Renal cortical epithelial cell (primary cell): ENCODE results near the gene ACVR1. TPM values are rescaled to one million over a fixed set of nuclear protein-coding genes. Genes with fewer than 3 reads are reported as not detected.
"Not testable (repeated sequence)": the region's sequence is repeated elsewhere in the genome, so short reads cannot be mapped to it uniquely, and the experiment has no call there.

ENCODE experiments used
- DNase-seq: peaks from one replicate; pipeline ENCODE4 v3.0.0-alpha.2; 2011; ENCODE audit warnings: low read depth
- total RNA-seq: library from RNA; depleted of rRNA; stranded (reverse); fragments of >200 nt; gene quantifications from 2 replicates; pipeline ENCODE4 v1.2.3, GENCODE V29; 2014

ACVR1 gene
- total RNA-seq, 1 donor from 2014 or later: 57.3 TPM

DNA sequence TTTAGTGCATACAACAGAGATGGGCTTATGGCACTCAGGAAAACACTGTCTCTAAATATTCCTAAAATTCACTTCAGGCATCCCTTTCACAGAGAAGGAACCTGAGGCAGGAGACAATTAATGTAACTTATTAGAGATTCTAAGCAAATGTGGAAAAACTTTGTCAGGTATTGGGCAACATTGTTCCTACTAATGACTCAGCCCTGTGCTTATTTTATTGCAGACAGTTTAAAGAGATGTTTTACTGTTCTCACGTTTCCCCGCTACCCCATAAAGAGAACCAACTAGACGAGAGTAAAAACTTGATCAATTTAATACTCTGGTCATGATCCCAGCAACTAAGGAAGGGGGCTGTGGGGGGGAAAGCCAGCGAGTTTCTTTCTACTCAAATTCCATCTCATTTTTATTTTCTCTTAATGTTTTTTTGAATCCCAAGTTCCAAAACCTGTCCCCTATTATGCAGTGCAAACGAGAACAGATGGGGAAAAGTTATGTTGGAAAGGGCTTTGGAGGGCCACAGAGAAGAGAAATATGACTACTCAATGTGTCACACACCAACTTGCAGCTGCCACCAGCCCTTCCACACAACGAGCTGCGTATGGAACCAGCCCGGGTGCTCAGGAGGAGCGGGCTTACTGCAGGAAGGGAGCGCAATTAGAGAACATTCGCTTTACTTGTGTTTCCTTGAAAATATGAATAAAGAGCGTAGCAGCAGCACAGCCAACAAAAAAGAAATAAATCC lies 18.7 kb upstream of the ACVR1 start:
- peak; percentile 86 for DNase-seq

DNA sequence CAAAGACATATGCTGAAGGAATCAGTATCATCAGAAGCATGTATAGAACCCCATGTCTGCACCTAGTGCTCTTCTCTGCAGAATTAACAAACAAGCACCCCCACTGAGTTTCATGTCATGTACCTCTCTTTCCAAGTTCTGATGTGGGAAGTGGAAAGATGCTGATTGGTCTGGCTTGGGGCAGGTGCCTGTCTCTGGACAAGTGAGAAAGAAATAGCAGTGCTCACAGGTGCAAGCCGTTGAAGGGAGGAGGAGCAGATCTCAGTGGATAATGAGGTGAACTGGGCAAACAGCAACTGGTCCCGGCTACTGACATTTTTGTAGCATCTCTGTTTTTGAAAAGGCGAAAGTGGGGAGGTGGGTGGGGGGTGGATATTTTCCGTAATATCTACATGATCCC lies 17.5 kb upstream of the ACVR1 start:
- no peak for DNase-seq

DNA sequence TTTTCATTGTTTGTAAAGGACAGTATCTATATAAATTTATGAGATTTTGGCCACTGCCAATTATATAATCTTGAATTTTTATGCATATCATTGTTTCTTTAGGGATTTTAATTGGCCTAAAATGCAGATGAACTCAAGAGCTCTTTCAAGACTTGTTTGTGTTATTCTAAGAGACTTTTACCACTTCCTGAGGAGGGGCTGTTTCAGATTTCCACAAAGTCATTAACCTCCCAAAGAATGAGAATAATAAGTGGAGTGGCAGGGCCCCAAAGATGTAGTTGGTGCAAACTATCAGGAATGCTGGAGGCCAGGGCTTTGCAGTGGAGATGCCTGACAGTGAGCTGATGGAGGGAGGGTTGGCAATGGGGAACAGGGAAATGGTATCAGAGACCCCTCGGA lies 15.5 kb upstream of the ACVR1 start:
- DNase-seq: no peak

DNA sequence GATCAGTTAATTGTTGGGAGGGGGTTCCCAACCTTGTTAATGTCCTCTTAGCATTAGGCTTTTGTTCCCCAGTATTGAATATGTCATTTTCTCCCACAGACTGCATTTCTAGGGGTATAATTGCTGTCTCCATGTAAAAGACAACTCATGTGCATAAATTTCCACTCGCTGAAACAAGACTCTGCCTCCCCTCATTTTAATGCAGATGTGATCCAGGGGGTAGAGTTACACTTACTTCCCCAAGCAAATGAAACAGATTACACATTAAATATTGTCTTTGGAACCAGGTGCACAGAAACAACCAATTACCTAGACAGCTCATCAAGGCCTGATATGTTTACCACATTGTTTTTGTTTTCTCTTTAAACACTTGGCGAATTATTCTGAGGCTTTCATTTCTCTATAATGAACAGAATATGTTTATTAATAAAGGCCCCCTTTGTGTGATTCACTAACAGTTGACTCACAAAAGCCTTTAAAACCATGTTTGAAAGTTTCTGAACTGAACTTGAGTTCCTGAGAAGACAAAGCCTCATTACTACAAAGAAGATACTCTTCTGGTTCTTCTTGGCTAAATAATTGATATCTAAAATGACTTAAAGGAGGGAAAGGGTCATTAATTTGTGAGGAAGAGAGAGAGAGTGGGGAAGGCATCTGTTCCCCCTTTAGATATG lies 15.0 kb upstream of the ACVR1 start:
- no peak for DNase-seq

DNA sequence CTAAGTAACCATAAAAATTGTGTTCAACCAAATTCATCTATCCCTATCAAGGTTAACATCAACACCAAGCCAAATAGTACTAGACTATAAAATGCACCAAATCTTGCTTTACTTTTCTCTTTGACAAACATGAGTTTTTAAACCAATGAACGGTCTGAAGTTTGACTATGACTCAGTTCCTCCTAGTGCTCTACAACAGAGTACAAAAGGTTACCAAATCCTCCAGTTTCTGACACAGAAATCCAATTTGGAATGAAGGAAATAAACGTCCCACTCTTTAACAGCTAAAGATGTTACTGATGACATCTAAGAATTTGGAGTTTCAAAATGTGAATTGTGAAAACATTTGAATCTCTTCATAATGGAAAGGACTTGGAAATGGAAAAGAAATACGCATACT lies 11.8 kb upstream of the ACVR1 start:
- no peak for DNase-seq

DNA sequence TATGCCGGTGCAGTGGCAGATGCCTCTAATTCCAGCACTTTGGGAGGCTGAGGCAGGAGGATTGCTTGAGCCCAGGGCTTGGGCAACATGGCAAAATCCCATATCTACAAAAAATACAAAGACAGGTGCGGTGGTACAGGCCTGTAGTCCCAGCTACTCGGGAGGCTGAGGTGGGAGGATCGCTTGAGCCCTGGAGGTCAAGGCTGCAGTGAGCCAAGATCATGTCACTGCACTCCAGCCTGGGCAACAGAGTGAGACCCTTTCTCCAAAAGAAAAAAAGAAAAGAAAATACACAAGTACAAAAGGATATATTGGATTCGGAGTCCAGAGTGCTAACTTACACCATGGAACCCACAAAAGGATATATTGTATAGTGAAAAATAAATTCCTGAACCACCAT lies 8.4 kb upstream of the ACVR1 start:
- not testable (repeated sequence) for DNase-seq

DNA sequence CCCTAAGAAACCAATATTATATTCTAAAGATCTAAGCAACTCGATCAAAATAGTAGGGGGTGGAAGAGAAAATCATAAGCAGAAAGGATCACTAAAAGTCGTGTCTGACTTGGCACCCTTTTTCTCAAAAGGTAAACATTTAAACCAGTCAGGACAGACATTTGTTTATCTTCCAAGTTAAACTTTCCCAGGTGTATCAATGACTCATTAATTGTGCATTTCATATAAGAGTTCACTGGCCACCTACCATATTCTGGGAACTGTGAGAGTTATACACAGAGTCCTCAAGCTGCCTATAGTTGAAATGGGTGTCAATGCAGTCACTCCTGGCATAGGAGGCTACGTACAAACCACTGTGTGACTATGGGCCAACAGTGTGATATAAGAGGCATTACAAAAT lies 4.8 kb upstream of the ACVR1 start:
- peak; percentile 80 for DNase-seq

DNA sequence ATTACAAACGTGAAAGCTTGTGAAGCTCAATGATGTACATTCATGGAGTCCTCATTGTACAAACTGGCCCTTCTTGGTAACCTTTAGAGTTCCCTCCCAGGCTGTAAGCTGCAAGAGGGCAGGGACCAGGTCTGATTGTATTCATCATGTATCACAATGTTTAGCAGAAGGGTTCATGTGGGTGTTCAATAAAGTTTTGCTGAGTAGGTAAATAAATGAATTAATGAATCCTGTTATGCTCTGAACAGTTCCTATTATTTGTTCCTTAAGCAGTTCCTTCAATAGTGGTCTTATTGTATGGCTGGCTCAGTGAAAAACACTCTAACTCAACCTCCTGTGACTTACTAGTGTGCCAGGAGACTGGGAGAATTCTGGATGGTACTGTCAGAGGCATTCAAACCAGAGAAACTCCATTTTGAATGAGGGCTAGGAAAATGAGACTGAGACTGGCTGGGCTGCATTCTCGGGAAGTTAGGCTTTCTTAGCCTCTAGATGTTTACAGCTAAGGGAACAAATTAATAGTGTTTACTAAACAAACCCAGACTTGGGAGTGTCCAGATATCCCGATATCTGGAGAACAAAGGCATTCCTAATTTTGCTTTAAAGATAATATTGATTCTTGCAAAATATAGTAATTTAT lies 1.8 kb upstream of the ACVR1 start:
- no peak for DNase-seq

DNA sequence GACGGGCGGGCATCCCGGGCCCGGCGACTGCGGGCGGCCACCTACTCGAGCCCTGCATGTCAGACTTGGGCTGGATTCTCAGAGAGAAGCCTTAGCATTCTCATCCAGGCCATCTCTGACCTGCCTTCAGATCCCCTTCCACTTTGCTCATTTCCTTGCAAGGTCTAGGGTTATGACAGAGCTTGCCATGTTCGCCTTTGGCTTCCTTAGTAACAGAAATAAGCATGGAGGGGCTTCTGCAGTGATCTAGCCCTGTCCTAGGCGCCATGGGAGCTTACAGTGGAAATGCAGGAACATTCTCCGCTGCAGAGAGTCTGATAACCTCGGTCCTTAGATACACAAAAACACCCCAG lies 632 bp upstream of the ACVR1 start:
- no peak for DNase-seq

DNA sequence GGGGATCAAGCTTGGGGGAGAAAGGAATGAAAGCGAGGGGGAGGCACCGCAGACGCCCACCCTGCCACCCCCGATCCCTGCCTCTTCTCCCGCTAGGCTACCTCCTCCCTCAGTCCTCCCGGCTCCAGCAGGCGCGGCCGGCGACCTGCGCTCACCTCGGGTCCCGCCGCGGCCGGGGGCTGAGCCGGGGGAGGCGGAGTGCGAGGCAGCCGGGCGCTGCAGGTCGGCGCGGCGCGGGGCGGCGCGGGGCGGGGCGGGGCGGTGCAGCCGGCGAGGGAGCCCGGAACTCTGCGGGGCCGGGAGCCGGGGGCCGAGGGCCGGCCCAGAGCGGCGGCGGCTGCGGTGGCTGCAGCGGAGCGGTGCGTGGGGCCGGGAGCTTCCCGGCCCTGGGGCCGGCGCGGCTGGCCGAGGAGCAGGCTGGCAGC lies 477 bp downstream of the ACVR1 start:
- DNase-seq: no peak

DNA sequence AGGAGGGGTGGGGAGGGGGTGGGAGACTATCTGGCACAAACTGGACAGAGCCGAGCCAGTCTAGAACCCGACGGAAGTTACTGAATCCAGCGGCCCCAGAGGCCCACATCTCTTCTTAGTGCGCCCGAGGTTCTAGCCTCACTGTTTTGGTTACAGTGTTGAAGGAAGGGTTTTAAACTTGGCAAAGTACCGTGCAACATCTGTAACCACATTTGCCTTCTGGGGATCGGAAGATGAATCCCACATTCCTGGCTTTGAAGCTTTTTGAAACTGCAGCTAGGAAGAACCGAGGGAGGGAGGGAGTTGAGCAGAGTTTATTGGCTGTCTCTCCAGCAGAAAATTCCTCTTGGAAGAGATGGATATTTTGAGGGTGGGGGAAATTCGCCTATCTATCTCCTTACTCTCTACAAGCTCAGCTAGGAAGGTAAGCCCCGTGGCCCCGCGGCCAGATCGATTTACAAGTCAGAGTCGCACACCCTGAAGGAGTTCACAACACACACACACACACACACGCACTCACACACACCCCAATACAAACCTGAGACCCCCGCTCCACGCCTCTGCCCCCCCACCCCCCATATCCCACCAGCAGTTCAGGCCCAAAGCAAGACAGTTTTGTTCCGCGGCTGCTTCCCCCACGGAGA lies 1.0 kb downstream of the ACVR1 start:
- peak; percentile 66 for DNase-seq

DNA sequence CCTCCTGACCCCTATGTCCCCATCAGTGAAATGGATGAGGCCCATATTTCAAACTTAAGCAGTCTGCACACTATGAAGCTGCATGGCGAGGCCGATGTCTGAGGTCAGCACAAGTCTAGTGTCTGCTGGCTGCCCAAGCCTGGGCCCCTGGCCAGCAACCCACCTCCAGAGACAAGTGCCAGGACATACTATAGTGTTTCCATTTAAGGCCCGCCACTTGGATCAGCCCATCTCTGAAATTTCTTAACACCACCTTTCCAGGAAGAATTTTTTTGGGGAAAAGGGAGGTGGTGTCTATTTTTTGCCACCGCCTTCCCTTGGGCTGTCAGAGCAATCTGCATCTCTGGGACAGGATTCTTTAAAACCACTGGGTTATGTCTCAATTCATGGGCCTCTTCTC lies 1.8 kb downstream of the ACVR1 start:
- DNase-seq: no peak

DNA sequence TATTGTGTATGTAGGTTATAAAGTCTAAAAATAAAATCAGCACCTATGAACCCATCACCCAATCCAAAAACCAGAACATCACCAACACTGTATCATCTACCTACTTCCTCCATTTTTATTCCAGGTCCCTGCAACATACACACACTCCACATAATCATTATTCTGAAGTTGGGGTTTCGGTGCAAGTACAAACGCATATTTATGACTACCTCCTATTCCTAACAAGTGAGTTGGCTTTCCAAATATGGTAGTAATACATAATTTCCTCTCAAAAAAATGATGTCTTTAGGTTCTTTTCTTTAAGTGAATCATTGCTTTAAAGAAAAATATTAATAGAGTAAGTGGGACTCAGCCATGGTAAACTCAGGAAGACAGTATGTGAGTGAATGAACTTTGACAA lies 3.3 kb downstream of the ACVR1 start:
- DNase-seq: no peak

DNA sequence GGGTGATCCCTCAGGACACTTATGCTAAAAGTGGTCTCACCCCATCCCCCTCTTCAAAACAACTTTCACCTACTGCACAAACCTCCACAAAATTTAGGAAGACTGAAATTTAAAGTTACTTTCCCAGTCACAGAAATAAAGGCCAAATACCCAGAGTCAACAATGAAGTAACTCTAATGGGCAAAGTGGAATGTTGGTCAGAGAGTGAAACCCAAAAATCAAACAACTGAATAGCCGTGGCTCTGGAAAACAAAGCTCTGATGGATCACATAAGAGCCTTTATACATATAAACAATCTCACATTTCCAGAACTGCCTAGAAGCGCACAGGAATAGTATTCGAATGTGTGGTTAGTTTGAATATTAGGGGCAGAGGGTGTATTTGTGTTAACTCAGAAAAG lies 4.7 kb downstream of the ACVR1 start:
- no peak for DNase-seq

DNA sequence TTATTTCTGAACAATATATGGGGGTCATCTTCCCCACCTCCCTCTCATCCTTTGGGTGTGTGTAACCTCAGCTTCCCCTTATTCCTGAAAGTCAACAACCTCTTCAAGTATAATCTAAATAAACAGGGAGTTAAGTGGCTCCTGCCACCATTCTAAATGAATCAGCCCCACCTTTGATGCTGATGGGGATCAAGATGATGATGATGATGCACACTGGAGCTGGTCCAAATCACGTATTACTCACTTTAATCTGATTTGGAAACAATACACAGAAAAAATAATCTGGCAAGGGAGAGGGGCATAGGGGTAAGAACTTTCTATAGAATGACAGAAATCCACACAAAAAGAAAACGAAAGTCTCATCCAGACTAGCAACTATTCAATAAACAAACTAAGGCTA lies 7.1 kb downstream of the ACVR1 start:
- DNase-seq: no peak

DNA sequence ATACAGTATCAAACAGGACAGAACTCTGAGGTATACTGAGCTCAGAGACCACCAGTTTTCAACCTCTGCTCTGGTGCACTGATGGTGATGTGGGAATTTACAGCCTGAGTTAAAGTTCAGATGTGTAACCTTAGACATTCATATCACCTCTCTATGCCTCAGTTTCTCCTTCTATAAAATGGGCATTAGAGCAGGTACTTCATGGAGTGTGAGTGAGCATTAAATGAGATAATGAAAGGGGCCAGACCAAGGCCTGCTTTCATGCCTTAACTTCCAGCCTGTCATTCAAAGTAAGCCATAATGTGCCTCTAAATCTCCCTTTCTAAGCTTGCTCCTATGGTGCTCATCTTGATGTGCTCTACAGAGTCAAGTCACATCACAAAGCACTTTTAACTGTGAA lies 8.4 kb downstream of the ACVR1 start:
- DNase-seq: no peak

DNA sequence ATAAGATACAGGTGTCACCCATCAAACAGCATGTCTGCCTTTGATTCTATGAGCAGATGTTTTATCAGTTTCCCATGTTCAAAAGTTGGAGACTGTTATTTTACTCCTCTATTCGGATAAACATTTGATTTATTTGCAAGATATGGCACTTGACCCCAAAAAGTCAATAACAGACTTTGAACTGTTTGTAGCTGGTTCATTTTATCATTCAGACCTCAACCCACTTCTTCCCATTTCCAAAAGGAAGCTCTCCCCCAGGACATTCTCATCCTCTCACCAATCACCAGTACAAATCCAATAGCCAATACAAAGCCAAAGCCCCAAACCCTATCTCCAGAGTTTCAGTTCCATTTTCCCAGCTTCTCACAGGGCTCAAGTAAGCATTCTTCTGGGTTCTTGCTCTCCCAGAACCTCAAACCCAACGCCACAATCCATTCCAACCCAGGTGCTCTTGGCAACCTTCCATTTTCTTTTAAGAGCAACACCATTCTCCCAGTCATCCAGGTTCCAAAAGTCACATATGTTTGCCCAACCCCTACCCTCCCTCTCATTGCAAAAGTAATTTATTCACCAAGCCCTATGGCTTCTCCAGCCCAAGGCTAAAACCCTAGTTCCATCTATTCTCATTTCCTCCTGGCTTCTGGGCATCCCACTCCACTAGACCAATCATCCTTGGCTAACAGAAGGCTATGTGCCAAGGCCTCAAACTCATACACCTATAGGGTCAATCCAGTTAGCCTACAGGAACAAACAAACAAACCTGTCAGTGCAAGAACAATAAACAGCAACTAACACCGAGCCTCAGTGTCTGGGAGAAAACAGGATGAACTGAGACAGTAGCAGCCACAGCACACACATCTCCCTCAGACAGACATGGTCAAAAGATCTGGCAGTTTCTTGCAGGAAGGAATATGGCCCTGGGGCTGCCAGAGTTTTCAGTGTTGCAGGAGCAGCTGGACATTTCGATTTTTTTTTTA lies 9.2 kb downstream of the ACVR1 start:
- no peak for DNase-seq

DNA sequence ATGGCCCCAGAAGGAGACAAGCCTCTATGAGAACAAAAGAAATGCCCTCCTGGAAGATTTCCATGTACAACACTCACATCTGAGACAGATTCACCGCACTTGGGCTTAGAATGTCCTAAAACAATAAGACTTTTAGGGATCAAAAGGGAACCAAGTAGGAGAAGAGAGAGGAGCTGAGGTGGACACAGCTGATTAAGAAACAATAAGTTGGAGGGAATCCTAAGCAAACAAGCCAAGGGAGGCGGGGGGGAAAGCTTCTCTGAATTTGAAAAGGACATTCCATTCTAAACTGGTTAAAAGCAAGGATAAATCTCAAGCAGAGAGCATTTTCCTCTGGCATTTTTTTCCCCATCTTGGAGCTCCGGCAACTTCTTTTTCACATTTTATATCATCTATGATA lies 9.9 kb downstream of the ACVR1 start:
- peak; percentile 62 for DNase-seq

DNA sequence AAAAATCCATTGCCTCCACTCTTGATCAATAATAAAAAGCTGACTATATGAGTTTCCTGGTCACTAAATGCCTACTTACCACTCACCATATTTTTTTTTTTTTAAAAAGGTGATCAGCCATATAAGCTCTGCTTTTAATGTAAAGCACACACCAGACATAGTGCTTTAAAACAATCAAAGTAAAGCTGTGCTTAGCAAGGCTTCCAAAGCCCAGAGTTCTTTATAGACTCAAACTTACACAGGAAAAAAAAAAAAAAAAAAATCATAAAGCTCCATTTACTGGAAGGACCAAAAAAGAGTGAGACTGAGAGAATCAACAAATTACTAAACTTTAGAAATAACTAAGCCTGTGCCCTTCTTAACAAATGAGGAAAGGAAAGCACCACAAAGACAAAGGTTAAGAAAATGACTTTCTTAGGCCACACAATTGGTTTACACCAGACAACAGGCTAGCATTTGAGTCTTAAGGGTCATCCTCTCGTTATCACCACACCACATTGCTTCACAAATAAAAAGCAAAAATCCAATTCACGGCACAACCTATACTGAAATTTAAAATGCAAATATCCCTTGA lies 11.2 kb downstream of the ACVR1 start:
- DNase-seq: no peak

DNA sequence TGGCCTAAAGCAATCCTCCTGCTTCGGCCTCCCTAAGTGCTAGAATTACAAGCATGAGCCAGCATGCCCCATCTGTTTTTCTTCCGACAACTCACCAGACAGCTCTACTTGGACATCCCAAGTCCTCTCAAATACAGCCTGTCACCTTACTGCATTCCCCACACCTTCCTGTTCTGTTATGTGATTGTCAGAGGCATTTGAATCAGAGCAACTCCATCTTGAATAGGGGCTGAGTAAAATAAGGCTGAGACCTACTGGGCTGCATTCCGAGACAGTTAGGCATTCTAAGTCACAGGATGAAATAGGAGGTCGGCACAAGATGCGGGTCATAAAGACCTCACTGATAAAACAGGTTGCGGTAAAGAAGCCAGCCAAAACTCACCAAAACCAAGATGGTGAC lies 17.3 kb downstream of the ACVR1 start:
- DNase-seq: no peak

DNA sequence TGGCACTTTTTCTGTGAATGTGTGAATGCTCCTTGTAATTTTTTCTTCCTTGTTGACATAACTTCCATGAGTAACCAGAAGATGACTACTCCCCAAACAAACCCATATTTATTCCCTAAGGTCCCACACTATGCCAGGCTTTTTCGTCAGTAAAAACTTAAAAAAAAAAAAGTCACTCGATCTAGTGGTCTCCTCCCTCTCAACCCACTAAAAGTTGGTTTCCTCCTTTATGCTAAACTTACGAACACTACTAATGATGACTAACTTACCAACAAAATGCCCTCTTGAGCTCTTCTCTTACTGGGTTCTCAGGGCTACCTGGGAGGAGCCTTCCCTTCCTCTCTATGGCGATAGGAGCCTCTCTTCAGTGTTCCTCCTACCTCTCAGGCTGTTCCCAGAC lies 18.2 kb downstream of the ACVR1 start:
- no peak for DNase-seq
